NCI-H128 (cell line): ENCODE measurements around the gene RAB10.
"Not testable (repeated sequence)": the region's sequence is repeated elsewhere in the genome, so short reads cannot be mapped to it uniquely, and the experiment has no call there.

Experiments used
- DNase-seq: peaks from one replicate; lab custom pipeline; 2025; ENCODE audit not compliant: unreplicated experiment; lab: John Stamatoyannopoulos, UW

Gene RAB10

GRCh38 chr2:26016012-26016705 is 17.7 kb upstream of the RAB10 start:
- no peak for DNase-seq

- not testable (repeated sequence) for DNase-seq
Observed at GRCh38 chr2:26016706-26017045, 17.2 kb upstream of the RAB10 start.

DNA sequence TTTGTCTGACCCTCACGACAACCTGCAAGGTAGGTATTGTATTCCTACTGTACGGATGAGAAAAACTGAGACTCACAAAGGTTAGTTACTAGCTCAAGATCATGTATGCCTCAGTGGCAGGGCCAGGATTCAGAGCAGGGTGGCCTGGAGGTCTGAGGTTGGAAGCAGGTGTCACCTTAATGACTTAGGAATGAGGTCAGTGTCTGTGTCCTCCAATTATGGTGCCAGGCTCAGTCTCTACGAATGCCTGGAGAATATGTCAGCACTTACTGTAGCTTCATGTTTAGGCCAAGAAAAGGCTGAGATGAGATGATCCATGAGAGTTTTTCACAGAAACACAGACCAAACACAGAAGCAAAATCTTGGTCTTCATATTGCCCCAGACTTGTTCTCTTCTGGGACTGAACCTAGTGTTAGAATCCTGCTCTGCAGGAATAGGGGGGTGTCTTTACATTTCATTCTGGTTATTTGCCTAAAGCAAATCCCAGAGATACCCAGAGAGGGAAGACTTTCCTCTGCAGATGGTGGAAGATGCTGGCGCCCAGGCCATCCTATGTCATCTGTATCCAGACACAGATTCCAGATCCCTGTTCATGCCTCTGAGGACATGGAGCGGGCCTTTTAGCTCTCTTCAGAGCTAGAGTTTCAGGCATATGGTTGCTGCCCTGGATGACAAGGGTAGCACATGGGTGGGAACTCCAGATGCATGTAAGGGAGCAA is 16.3 kb upstream of the RAB10 start:
- DNase-seq, result no peak

DNA sequence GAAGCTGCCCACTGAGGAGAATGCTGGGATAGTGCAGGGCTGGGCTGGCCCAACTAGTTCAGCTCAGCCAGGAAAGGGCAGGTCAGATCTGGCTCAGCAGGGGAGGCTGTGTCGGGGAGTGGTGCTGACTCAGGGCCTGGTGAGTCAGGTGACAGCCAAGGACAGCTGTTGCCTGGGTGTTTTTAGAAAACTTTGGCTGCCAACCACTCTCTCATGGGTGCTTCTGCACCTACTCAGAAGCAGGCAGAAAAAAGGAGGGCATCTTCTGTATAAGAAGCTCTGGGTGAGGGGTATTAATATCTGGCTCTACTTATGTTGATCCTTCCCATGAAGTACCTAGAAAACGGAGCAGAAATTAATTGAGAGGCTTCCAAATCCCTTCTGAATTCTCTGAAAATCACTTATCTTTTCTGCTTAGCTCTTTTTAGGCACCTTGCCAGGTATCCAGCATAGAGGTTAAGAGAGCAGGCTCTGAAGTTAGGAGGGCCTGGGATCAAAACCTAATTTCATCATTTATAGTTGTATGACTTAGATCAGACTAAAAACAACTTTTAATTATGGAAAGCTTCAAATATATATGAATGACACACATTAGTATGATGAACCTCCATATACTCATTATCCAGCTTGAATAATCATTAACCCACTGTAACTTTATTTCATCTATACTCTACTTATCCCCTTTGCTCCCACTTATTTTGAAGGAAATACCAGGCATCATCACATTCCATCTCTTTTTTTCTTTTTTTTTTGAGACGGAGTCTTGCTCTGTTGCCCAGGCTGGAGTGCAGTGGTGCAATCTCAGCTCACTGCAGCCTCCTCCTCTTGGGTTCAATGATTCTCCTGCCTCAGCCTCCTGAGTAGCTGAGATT is 15.5 kb upstream of the RAB10 start:
- peak; percentile 26 for DNase-seq

DNA sequence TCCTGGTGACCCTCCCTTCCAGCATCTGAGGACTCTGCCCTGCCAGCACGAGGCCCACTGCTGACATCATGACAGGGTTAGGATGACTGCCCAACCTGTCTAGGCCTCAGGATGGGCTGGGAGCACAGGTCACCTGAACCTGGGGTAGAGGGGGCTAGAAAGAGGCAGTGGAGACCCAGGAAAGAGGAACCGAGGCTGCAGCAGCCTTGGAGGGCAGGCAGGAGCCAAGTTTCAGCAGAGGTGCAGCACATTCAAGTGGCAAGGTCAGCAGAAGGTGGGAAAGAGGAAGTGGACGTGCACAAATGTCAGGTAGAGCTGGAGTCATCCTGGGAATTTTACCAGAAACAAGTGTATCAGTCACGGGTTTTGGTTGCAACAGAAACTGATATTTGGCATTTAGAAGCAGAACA is 13.6 kb upstream of the RAB10 start:
- no peak for DNase-seq

GRCh38 chr2:26024260-26024659 is 9.6 kb upstream of the RAB10 start:
- DNase-seq, result no peak

DNA sequence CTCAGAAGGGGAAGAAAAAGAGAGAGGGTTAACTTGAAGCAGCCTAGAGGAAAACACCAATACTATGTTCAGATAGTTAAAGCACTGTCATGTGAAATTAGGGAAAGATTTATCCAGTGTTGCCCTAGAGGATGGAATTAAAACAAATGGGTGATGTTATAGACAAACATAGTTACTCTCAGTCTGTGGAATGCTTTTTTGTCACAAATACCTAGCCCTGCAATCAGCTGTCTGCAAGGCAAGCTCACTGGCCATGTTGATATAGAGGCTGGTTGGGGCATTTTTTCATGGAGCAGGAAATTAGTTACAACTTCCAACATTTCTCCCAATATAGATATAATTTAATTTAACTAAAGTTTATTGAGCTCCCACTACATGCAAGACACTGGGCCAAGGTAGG is 8.4 kb upstream of the RAB10 start:
- no peak for DNase-seq

GRCh38 chr2:26028083-26028482 is 5.8 kb upstream of the RAB10 start:
- not testable (repeated sequence) for DNase-seq

- not testable (repeated sequence) for DNase-seq
Observed at GRCh38 chr2:26032586-26033269, 1.2 kb upstream of the RAB10 start.

DNA sequence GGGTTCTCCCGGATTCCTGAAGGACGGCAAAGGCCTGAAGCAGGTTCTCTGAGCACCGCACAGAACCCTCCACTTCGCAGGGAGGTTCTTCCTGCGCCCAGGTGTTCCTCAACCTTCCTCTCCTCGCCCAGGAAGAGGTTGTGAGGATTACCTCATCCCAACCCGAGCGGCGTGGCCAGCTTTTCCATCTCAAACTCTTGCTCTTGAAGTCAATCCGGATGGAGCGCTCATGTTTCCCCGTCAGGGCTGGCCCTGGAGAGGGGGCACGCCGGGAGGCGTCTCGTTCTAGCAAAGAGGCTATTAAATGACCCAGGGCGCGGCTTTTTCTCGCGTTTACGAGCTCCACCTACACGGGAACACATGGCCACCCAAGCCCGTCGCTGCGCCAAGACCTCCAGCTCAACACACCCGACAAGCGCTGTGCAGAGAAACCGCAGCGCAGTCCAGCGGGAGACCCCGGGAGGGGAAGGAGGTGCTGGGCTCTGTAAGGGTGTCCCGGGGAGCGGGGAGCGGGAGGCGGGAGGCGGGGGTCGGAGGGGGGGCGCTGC is 540 bp upstream of the RAB10 start:
- peak; percentile 84 for DNase-seq

DNA sequence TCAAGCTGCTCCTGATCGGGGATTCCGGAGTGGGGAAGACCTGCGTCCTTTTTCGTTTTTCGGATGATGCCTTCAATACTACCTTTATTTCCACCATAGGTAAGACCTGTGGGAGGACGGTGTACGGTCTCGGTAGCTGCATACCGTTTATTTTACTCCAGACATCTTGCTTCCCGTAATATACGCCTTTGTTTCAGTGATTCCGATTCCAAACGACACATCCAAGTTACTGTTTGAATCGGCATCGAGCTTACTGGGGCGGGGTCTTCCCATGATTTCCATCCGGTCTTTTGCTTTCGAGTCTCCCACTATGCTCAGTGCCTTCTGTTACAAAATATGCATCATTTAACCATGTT is 731 bp downstream of the RAB10 start:
- DNase-seq, result no peak

GRCh38 chr2:26035090-26035743 is 1.3 kb downstream of the RAB10 start:
- no peak for DNase-seq

- DNase-seq, result no peak
Observed at GRCh38 chr2:26039603-26040323, 5.9 kb downstream of the RAB10 start.

DNA sequence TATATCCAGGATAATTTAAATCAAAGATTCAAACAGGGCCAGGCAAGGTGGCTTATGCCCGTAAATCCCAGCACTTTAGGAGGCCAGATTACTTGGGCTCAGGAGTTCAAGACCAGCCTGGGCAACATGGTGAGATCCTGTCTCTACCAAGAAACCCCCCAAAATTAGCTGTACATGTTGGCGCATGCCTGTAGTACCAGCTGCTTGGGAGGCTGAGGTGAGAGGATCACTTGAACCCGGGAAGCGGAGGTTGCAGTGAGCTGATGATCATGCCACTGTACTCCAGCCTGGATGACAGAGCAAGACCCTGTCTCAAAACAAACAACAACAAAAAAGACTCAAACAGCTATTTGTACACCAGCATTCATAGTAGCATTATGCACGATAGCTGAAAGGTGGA is 9.2 kb downstream of the RAB10 start:
- no peak for DNase-seq

DNA sequence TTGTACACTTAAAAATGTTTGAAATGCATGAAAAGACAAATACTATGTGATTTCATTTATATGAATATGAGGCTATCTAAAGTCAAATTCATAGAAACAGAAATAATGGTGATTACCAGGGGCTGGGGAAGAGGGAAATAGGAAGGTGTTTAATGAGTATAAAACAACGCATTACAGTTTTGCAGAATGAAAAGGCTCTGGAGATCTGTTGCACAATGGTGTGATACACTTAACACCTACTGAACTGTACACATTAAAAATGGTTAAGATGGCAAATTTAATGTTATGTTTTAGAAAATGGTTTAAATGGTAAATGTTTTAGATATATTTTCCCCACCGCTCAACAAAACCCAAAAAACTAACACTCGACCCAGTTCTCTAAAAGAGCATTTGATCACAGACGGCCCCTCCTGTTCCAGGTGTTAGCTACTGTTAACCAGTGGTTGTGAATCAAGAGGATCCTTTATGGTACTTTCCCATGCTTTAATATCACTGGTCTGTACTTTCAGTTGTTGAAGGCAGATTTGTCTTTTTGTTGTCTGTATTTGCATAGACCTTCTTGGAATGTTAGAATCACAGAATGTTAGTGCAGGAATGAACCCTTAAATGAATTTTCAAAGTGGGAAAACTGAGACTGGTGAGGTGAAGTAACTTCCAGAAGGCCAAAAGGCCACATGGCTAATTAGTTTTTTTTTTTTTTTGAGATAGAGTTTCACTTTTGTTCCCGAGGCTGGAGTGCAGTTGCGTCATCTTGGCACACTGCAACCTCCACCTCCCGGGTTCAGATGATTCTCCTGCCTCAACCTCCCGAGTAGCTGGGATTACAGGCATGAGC is 10.2 kb downstream of the RAB10 start:
- DNase-seq, result no peak

DNA sequence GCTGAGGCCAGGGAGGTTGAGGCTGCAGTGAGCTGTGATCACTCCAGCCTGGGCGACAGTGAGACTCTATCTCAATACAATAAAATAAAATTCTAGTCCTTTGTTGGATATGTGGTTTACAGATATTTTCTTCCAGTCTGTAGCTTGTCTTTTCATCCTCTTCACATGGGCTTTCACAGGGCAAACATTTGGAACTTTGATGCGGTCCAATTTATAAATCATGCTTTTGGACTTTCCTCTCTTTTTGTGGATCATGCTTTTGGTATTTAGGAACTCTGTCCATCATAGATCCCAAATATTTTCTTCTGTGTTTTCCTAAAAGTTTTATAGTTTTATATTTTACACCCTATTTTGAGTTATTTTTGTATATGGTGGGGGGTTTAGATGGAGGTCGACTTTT is 14.9 kb downstream of the RAB10 start:
- DNase-seq, result no peak

DNA sequence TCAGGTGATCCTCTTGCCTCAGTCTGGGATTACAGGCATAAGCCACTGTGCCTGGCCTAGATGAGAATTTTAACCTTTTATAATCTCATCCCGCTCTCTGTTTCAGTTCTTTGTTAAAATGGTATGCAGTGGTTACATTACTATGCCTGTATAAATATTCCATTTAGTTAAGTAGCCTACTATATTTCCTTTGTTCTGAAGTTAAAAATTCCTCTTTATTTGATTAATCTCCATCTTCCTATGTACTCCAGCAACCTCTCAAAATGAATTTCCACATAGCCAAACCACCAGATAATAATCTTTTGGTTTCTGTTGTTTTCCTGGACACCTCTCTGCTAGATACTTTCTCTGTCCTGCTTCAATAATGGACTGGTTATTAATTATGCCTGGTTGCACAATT is 15.8 kb downstream of the RAB10 start:
- DNase-seq, result no peak

DNA sequence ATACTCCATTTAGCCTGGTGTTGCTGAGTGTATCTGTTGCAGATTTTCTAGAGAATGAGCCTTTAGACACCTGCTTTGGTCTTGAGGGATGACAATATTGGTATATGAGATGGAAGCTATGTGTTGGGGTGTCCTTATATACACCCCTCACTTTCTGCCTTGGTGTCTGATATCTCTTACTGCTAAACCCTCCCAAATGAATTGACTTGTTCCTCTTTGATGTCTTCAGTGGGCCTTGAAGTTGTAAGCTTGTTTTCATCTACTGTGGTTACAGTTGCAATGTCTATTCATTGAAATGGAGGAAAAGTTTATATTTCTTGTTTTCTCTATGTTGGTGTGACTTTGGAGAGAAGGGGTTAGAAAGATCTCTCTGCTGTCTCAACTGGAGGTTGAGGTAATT is 18.9 kb downstream of the RAB10 start:
- DNase-seq, result no peak
